Fibroblast of lung (primary cell): ENCODE results near the gene ATRNL1. TPM values are rescaled to one million over a fixed set of nuclear protein-coding genes. Genes with fewer than 3 reads are reported as not detected.

Experiments used
- DNase-seq, 2 donors: peaks; one replicate each; pipeline versions ENCODE4 v3.0.0 to v3.0.0-alpha.2; 2010; ENCODE audit warnings: low read depth in 2 of 2
- H2AFZ ChIP-seq: 2 replicates; pipeline ENCODE4 v1.5.1; 2012; ENCODE audit warnings: low read length, control low read depth, inconsistent platforms
- H3K27ac ChIP-seq: 2 replicates; pipeline ENCODE4 v1.5.1; 2011; ENCODE audit warnings: low read length, control low read depth; ENCODE audit not compliant: insufficient read depth
- H3K27me3 ChIP-seq: 2 replicates; pipeline ENCODE4 v1.5.1; 2011; ENCODE audit warnings: mild to moderate bottlenecking, low read length; ENCODE audit not compliant: control insufficient read depth, insufficient read depth
- H3K36me3 ChIP-seq: 2 replicates; pipeline ENCODE4 v1.5.1; 2011; ENCODE audit warnings: low read length; ENCODE audit not compliant: control insufficient read depth, insufficient read depth
- H3K4me1 ChIP-seq: 2 replicates; pipeline ENCODE4 v1.5.1; 2011; ENCODE audit warnings: low read length; ENCODE audit not compliant: control insufficient read depth, insufficient read depth; ENCODE audit errors: extremely low read depth
- H3K4me2 ChIP-seq: 2 replicates; pipeline ENCODE4 v1.5.1; 2011; ENCODE audit warnings: low read length, control low read depth; ENCODE audit not compliant: insufficient read depth; ENCODE audit errors: extremely low read depth
- H3K4me3 ChIP-seq, 4 experiments: fragments of 200-600 bp in 1 of 4; sonication (generic) in 1 of 4; replicated peaks in 1 of 4; 2 replicates each; pipeline ENCODE4 v1.5.1; 2011 to 2016; ENCODE audit warnings: low read length in 4 of 4, low read depth in 3 of 4, mild to moderate bottlenecking in 3 of 4, control low read depth in 2 of 4, inconsistent platforms in 1 of 4, mixed read lengths in 1 of 4; ENCODE audit not compliant: insufficient read depth in 1 of 4; ENCODE audit errors: control extremely low read depth in 1 of 4
- H3K79me2 ChIP-seq: 2 replicates; pipeline ENCODE4 v1.5.1; 2012; ENCODE audit warnings: mild to moderate bottlenecking, low read length, inconsistent platforms; ENCODE audit not compliant: control insufficient read depth, insufficient read depth
- H3K9ac ChIP-seq: 2 replicates; pipeline ENCODE4 v1.5.1; 2011; ENCODE audit warnings: mild to moderate bottlenecking, low read length, control low read depth; ENCODE audit not compliant: insufficient read depth
- H3K9me3 ChIP-seq: 2 replicates; pipeline ENCODE4 v1.5.1; 2012; ENCODE audit warnings: low read depth, low read length; ENCODE audit not compliant: control insufficient read depth, insufficient read depth
- H4K20me1 ChIP-seq: 2 replicates; pipeline ENCODE4 v1.5.1; 2011; ENCODE audit warnings: low read length; ENCODE audit not compliant: control insufficient read depth, insufficient read depth; ENCODE audit errors: extremely low read depth
- EZH2 ChIP-seq: IDR thresholded peaks from 2 replicates; pipeline ENCODE4 v1.5.1; 2012; ENCODE audit warnings: low read length, control low read depth, mild to moderate bottlenecking; ENCODE audit errors: missing control alignments
- polyA plus RNA-seq, 2 donors: library from polyadenylated mRNA; depleted of rRNA in 1 of 2; stranded (reverse) in 1 of 2; unstranded in 1 of 2; fragments of >200 nt; gene quantifications; 2 replicates each; pipeline ENCODE4 v1.2.1, GENCODE V29; 2011 to 2012; ENCODE audit warnings: missing spikeins in 1 of 2
- total RNA-seq: library from RNA; depleted of rRNA; stranded (reverse); fragments of >200 nt; gene quantifications from 2 replicates; pipeline ENCODE4 v1.2.1, GENCODE V29; 2014
- TF ChIP-seq, protein P1 (sequence below), 2 donors: IDR thresholded peaks in 1 of 2; conservative IDR thresholded peaks in 1 of 2; 1 replicate in 1 of 2; 2 replicates in 1 of 2; pipeline ENCODE4 v1.5.1; 2011 to 2012; ENCODE audit warnings: low read length in 2 of 2, control low read depth in 1 of 2, inconsistent platforms in 1 of 2, low read depth in 1 of 2, mild to moderate bottlenecking in 1 of 2

ATRNL1 gene
- total and polyA plus RNA-seq, 2 donors (not counting 1 experiment from before 2014, with no cell fraction given) = 0.33 TPM

DNA sequence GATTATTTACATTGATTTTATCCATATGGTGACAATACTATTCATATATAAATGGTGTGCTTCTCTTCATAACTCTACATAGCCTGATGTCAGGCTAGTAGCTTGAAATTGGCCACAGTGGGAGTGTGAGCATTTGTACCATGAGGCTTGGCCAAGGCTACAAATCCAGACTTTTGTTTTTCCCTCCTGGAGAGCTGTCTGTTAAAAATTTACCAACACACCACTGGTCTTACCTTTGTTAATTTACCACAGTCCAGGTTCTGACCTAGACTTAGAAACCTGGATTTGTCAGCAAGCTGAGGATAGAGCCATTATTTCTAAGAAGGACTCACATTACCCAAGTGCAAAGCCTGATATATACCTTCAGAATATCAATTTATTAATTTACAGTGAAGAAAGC, 45.5 kb upstream of the ATRNL1 start:
- Histone ChIP-seq H3K27ac (no peak overlapping the region), H3K4me3 (no peak overlapping the region), H3K27me3 (no peaks in the 10 kb centered on the region), H4K20me1 (no peaks in the 10 kb centered on the region), H3K79me2 (no peaks in the 10 kb centered on the region), H3K36me3 (no peaks in the 10 kb centered on the region), H2AFZ (no peak overlapping the region), H3K4me2 (no peak overlapping the region), H3K9ac (no peak overlapping the region), H3K4me1 (no peaks in the 10 kb centered on the region), H3K9me3 (no peaks in the 10 kb centered on the region)
- TF ChIP-seq EZH2 = no peak
- TF ChIP-seq, protein P1, sequence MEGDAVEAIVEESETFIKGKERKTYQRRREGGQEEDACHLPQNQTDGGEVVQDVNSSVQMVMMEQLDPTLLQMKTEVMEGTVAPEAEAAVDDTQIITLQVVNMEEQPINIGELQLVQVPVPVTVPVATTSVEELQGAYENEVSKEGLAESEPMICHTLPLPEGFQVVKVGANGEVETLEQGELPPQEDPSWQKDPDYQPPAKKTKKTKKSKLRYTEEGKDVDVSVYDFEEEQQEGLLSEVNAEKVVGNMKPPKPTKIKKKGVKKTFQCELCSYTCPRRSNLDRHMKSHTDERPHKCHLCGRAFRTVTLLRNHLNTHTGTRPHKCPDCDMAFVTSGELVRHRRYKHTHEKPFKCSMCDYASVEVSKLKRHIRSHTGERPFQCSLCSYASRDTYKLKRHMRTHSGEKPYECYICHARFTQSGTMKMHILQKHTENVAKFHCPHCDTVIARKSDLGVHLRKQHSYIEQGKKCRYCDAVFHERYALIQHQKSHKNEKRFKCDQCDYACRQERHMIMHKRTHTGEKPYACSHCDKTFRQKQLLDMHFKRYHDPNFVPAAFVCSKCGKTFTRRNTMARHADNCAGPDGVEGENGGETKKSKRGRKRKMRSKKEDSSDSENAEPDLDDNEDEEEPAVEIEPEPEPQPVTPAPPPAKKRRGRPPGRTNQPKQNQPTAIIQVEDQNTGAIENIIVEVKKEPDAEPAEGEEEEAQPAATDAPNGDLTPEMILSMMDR (conservative IDR thresholded peaks at IDR 0.05 in 1 of 2, IDR thresholded peaks at IDR 0.05 in 1 of 2; ENCODE audit: low read depth in 1 of 2, low read length in 2 of 2) = no peak
- DNase-seq = no peak

DNA sequence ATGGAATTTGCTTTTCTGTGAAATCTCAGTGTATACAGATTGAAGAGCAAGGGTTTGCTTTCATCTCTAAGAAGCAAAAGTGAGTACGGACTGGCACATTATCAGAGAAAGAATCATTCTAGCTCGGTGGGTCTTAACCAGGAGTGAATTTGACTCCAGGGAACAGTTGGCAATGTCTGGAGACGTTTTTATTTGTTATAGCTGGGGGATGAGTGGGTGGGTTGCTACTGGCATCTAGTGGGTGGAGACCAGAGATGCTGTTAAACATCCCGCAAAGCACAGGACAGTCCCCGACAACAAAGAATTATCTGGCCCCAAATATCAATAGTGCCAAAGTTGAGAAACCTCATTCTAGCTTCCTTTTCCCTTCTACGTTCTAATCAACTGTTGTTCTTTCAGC, 43.8 kb upstream of the ATRNL1 start:
- Histone ChIP-seq H3K9me3 (no peaks in the 10 kb centered on the region), H3K79me2 (no peaks in the 10 kb centered on the region), H3K4me3 (no peak overlapping the region), H3K36me3 (no peaks in the 10 kb centered on the region), H4K20me1 (no peaks in the 10 kb centered on the region), H3K27me3 (no peaks in the 10 kb centered on the region), H3K4me1 (no peaks in the 10 kb centered on the region), H3K9ac (no peak overlapping the region), H3K27ac (no peak overlapping the region), H2AFZ (no peak overlapping the region), H3K4me2 (no peak overlapping the region)
- TF ChIP-seq, protein P1 (conservative IDR thresholded peaks at IDR 0.05 in 1 of 2, IDR thresholded peaks at IDR 0.05 in 1 of 2; ENCODE audit: low read depth in 1 of 2, low read length in 2 of 2) = no peak
- no peak for TF ChIP-seq EZH2
- DNase-seq = no peak

DNA sequence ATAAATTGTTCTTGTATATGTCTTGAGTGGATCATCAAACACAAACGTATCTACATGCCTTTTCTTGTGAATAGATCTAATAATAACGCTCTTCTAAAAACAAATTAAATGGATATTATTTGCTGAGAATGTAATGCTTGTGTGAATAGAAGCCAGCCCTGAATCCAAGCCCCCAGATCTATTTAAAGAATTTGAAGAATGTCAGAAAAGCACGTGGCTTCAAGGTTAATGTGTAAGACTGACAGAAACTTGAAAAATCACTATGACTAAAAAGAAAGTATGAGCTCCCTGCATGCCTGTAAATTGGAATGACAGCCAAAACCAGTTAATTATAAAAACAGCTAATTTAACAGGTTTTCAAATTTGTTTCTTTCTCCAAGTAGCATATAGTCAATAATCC, 43.2 kb upstream of the ATRNL1 start:
- H3K9ac ChIP-seq = no peak overlapping the region
- no peaks in the 10 kb centered on the region for H3K36me3 ChIP-seq
- DNase-seq = peak in 1 of 2 donors; percentile 68
- H3K4me3 ChIP-seq = no peak overlapping the region
- H3K4me2 ChIP-seq = no peak overlapping the region
- no peak for TF ChIP-seq EZH2
- TF ChIP-seq, protein P1 (conservative IDR thresholded peaks at IDR 0.05 in 1 of 2, IDR thresholded peaks at IDR 0.05 in 1 of 2; ENCODE audit: low read depth in 1 of 2, low read length in 2 of 2) = no peak
- no peaks in the 10 kb centered on the region for H3K4me1 ChIP-seq
- H2AFZ ChIP-seq = no peak overlapping the region
- no peaks in the 10 kb centered on the region for H3K79me2 ChIP-seq
- H3K9me3 ChIP-seq = no peaks in the 10 kb centered on the region
- H4K20me1 ChIP-seq = no peaks in the 10 kb centered on the region
- H3K27me3 ChIP-seq = no peaks in the 10 kb centered on the region
- no peak overlapping the region for H3K27ac ChIP-seq
